SK-N-SH (cell line): ENCODE data around the gene ARID3A. TPM values are rescaled to one million over a fixed set of nuclear protein-coding genes. Genes with fewer than 3 reads are reported as not detected.

ENCODE experiments used
- CTCF ChIA-PET: fragments of 300-600, 350-600 bp; formaldehyde crosslinking; extraction: SDS; loops from one replicate; lab custom pipeline; 2021; lab: Yijun Ruan, JAX
- POLR2A ChIA-PET: fragments of 350-600 bp; sonication (Branson Sonifier 250); formaldehyde crosslinking; extraction: SDS; loops from one replicate; lab custom pipeline; 2020; ENCODE audit warnings: antibody characterized with exemption, inconsistent platforms; lab: Yijun Ruan, JAX
- DNase-seq: peaks from one replicate; pipeline ENCODE4 v3.0.0; 2012
- H2AFZ ChIP-seq: fragments of 200-600 bp; sonication (generic); 2 replicates; pipeline ENCODE4 v1.8.1; 2016; ENCODE audit warnings: antibody characterized with exemption, mild to moderate bottlenecking, low read depth
- H3F3A ChIP-seq: fragments of 200-600 bp; sonication (generic); replicated peaks from 2 replicates; pipeline ENCODE3; 2016; ENCODE audit warnings: antibody characterized with exemption, mild to moderate bottlenecking; ENCODE audit not compliant: insufficient read depth
- H3K27ac ChIP-seq, 2 experiments: fragments of 200-500 bp in 1 of 2; fragments of 200-600 bp in 1 of 2; sonication (Bioruptor generic) in 1 of 2; sonication (generic), shearing (Covaris generic) in 1 of 2; 2 replicates each; pipeline versions ENCODE4 v1.5.1 to v1.6.1; 2014 to 2016; ENCODE audit warnings: low read depth in 2 of 2, inconsistent platforms in 1 of 2, low read length in 1 of 2, mild to moderate bottlenecking in 1 of 2, mixed read lengths in 1 of 2
- H3K27me3 ChIP-seq: fragments of 200-600 bp; sonication (generic), shearing (Covaris generic); 2 replicates; pipeline ENCODE4 v1.6.1; 2016; ENCODE audit warnings: mixed run types; ENCODE audit not compliant: insufficient read depth
- H3K36me3 ChIP-seq, 2 experiments: fragments of 200-500 bp in 1 of 2; fragments of 200-600 bp in 1 of 2; sonication (Bioruptor generic) in 1 of 2; sonication (generic) in 1 of 2; replicated peaks in 1 of 2; 2 replicates each; pipeline versions ENCODE3 to v1.5.1; 2014 to 2016; ENCODE audit warnings: low read length in 1 of 2, mild to moderate bottlenecking in 1 of 2; ENCODE audit not compliant: insufficient read depth in 2 of 2, control insufficient read depth in 1 of 2
- H3K4me1 ChIP-seq, 2 experiments: fragments of 200-500 bp in 1 of 2; fragments of 200-600 bp in 1 of 2; sonication (Bioruptor generic) in 1 of 2; sonication (generic), shearing (Covaris generic) in 1 of 2; 2 replicates each; pipeline versions ENCODE4 v1.5.1 to v1.6.1; 2014 to 2016; ENCODE audit warnings: low read depth in 1 of 2, low read length in 1 of 2, mixed run types in 1 of 2; ENCODE audit not compliant: insufficient read depth in 2 of 2, control insufficient read depth in 1 of 2
- H3K4me2 ChIP-seq: fragments of 200-600 bp; sonication (generic), shearing (Covaris generic); 2 replicates; pipeline ENCODE4 v1.6.1; 2017; ENCODE audit warnings: mixed run types
- H3K4me3 ChIP-seq, 2 experiments: fragments of 200-500 bp in 1 of 2; fragments of 200-600 bp in 1 of 2; sonication (Bioruptor generic) in 1 of 2; sonication (generic), shearing (Covaris generic) in 1 of 2; 2 replicates each; pipeline versions ENCODE4 v1.5.1 to v1.8.1; 2014 to 2016; ENCODE audit warnings: low read depth in 2 of 2, inconsistent platforms in 1 of 2, low read length in 1 of 2, mild to moderate bottlenecking in 1 of 2, mixed read lengths in 1 of 2, moderate library complexity in 1 of 2
- H3K79me2 ChIP-seq: fragments of 200-600 bp; sonication (generic); 2 replicates; pipeline ENCODE4 v1.8.1; 2017; ENCODE audit warnings: mild to moderate bottlenecking; ENCODE audit not compliant: insufficient read depth
- H3K9ac ChIP-seq: fragments of 200-600 bp; sonication (generic); 2 replicates; pipeline ENCODE4 v1.6.1; 2017; ENCODE audit warnings: mixed run types
- H3K9me2 ChIP-seq: fragments of 200-600 bp; sonication (generic); 2 replicates; pipeline ENCODE4 v1.6.1; 2017; ENCODE audit warnings: mixed run types
- H3K9me3 ChIP-seq: fragments of 200-600 bp; sonication (generic); 2 replicates; pipeline ENCODE4 v1.6.1; 2017; ENCODE audit warnings: mixed run types, mild to moderate bottlenecking, moderate library complexity
- H4K20me1 ChIP-seq: fragments of 200-600 bp; sonication (generic); 2 replicates; pipeline ENCODE4 v1.6.1; 2017; ENCODE audit warnings: mild to moderate bottlenecking, mixed run types; ENCODE audit not compliant: insufficient read depth
- CHD2 ChIP-seq: fragments of 150-350 bp; IDR thresholded peaks from 2 replicates; pipeline ENCODE4 v1.6.1; 2018; ENCODE audit warnings: low read length; ENCODE audit not compliant: partially characterized antibody
- FOSL2 ChIP-seq: IDR thresholded peaks from 2 replicates; pipeline ENCODE4 v1.4.0; 2012; ENCODE audit warnings: low read depth, mild to moderate bottlenecking, moderate library complexity, borderline replicate concordance
- MXI1 ChIP-seq: IDR thresholded peaks from 2 replicates; pipeline ENCODE4 v1.6.1; 2012; ENCODE audit warnings: mild to moderate bottlenecking, low read depth, low read length, improper control_type of control experiment
- NFIC ChIP-seq: IDR thresholded peaks from 2 replicates; pipeline ENCODE4 v1.4.0; 2012; ENCODE audit warnings: borderline replicate concordance
- NRF1 ChIP-seq: IDR thresholded peaks from 2 replicates; pipeline ENCODE4 v1.6.1; 2012; ENCODE audit warnings: low read depth, mild to moderate bottlenecking, low read length
- RXRA ChIP-seq: IDR thresholded peaks from 2 replicates; pipeline ENCODE4 v1.4.0; 2012; ENCODE audit warnings: low read depth, mild to moderate bottlenecking, borderline replicate concordance
- SIN3A ChIP-seq: IDR thresholded peaks from 2 replicates; pipeline ENCODE4 v1.6.1; 2012; ENCODE audit warnings: low read depth, mild to moderate bottlenecking, low read length, moderate library complexity, borderline replicate concordance
- TAF1 ChIP-seq: IDR thresholded peaks from 2 replicates; pipeline ENCODE4 v1.6.1; 2012; ENCODE audit warnings: low read depth, mild to moderate bottlenecking, low read length, moderate library complexity, borderline replicate concordance
- TCF12 ChIP-seq: IDR thresholded peaks from 2 replicates; pipeline ENCODE4 v1.4.0; 2012
- TEAD4 ChIP-seq: IDR thresholded peaks from 2 replicates; pipeline ENCODE4 v1.4.0; 2012; ENCODE audit warnings: mild to moderate bottlenecking, borderline replicate concordance; ENCODE audit not compliant: insufficient read depth
- WGBS: methylation state at CpG from one replicate; pipeline ENCODE4 v1.1.6; 2017; ENCODE audit warnings: low lambda C conversion rate; 5-methylcytosine and 5-hydroxymethylcytosine counted together
- polyA plus RNA-seq, 3 experiments: library from polyadenylated mRNA; depleted of rRNA; stranded (reverse); fragments of >200 nt; gene quantifications; 2 replicates each; pipeline ENCODE4 v1.2.3, GENCODE V29; 2012
- TF ChIP-seq, protein P1 (sequence below): fragments of 150-350 bp; IDR thresholded peaks from 2 replicates; pipeline ENCODE4 v1.6.1; 2016; ENCODE audit warnings: mild to moderate bottlenecking, low read depth, low read length
- TF ChIP-seq, protein P2 (sequence below): IDR thresholded peaks from 2 replicates; pipeline ENCODE4 v1.4.0; 2012; ENCODE audit warnings: low read depth, borderline replicate concordance
- TF ChIP-seq, protein P3 (sequence below): fragments of 200-600 bp; sonication (generic); IDR thresholded peaks from 2 replicates; pipeline ENCODE4 v1.6.1; 2017; ENCODE audit warnings: antibody characterized with exemption, mild to moderate bottlenecking, moderate library complexity

Gene ARID3A
- polyA plus RNA-seq, 1 of the 3 experiments (the other 2 are of a cell fraction), result 8.6 TPM

- Histone ChIP-seq H3K27ac (no peak overlapping the region), H3K36me3 (peaks cover 0 to 4% of the 10 kb centered on the region in 2 experiments), H3K27me3 (no peaks in the 10 kb centered on the region), H3K4me2 (no peak overlapping the region), H3K4me1 (peaks cover 0 to 7% of the 10 kb centered on the region in 2 experiments; a peak in 1 of 4 replicates), H3K9ac (no peak overlapping the region), H2AFZ (no peak overlapping the region), H3K9me2 (no peaks in the 10 kb centered on the region), H4K20me1 (peaks cover 40% of the 10 kb centered on the region; the same call in 1 of the 2 replicates), H3K4me3 (no peak overlapping the region), H3F3A (no peaks in the 10 kb centered on the region), H3K9me3 (no peaks in the 10 kb centered on the region), H3K79me2 (peaks cover 5% of the 10 kb centered on the region; the same call in 1 of the 2 replicates)
- DNase-seq, result no peak
- TF ChIP-seq CHD2, result no peak
- TF ChIP-seq, protein P1, sequence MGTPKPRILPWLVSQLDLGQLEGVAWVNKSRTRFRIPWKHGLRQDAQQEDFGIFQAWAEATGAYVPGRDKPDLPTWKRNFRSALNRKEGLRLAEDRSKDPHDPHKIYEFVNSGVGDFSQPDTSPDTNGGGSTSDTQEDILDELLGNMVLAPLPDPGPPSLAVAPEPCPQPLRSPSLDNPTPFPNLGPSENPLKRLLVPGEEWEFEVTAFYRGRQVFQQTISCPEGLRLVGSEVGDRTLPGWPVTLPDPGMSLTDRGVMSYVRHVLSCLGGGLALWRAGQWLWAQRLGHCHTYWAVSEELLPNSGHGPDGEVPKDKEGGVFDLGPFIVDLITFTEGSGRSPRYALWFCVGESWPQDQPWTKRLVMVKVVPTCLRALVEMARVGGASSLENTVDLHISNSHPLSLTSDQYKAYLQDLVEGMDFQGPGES, result no peak
- TF ChIP-seq NFIC, result no peak
- TF ChIP-seq, protein P2, sequence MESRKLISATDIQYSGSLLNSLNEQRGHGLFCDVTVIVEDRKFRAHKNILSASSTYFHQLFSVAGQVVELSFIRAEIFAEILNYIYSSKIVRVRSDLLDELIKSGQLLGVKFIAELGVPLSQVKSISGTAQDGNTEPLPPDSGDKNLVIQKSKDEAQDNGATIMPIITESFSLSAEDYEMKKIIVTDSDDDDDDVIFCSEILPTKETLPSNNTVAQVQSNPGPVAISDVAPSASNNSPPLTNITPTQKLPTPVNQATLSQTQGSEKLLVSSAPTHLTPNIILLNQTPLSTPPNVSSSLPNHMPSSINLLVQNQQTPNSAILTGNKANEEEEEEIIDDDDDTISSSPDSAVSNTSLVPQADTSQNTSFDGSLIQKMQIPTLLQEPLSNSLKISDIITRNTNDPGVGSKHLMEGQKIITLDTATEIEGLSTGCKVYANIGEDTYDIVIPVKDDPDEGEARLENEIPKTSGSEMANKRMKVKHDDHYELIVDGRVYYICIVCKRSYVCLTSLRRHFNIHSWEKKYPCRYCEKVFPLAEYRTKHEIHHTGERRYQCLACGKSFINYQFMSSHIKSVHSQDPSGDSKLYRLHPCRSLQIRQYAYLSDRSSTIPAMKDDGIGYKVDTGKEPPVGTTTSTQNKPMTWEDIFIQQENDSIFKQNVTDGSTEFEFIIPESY, result no peak
- TF ChIP-seq TEAD4, result no peak
- TF ChIP-seq, protein P3, sequence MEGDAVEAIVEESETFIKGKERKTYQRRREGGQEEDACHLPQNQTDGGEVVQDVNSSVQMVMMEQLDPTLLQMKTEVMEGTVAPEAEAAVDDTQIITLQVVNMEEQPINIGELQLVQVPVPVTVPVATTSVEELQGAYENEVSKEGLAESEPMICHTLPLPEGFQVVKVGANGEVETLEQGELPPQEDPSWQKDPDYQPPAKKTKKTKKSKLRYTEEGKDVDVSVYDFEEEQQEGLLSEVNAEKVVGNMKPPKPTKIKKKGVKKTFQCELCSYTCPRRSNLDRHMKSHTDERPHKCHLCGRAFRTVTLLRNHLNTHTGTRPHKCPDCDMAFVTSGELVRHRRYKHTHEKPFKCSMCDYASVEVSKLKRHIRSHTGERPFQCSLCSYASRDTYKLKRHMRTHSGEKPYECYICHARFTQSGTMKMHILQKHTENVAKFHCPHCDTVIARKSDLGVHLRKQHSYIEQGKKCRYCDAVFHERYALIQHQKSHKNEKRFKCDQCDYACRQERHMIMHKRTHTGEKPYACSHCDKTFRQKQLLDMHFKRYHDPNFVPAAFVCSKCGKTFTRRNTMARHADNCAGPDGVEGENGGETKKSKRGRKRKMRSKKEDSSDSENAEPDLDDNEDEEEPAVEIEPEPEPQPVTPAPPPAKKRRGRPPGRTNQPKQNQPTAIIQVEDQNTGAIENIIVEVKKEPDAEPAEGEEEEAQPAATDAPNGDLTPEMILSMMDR, result no peak
- TF ChIP-seq RXRA, result no peak
- CTCF ChIA-PET, result interaction anchor here (1.0 kb wide), 1 partner anchor 33 kb away, joined by 3 read pairs; the partner anchor contains the start of gene WDR18
- POLR2A ChIA-PET, result no interaction called here
- 90% methylated on average over 15 of the region's 17 CpGs for WGBS
These were observed 24.7 kb downstream of the ARID3A start for GRCh38 chr19:950352-951066.

GRCh38 chr19:952049-952679 is 26.3 kb downstream of the ARID3A start:
- ChIA-PET POLR2A (interaction anchor here (0.7 kb wide), 1 partner anchor 375 kb away, joined by 3 read pairs; no protein-coding TSS in a partner anchor), CTCF (no interaction called here)
- no peak for DNase-seq
- no peaks in the 10 kb centered on the region for H3K27me3 ChIP-seq
- TF ChIP-seq SIN3A, result no peak
- no peak for TF ChIP-seq TAF1
- TF ChIP-seq NRF1, result no peak
- no peak for TF ChIP-seq CHD2
- TF ChIP-seq FOSL2, result no peak
- TF ChIP-seq MXI1, result no peak
- TF ChIP-seq TCF12, result no peak
- no peaks in the 10 kb centered on the region for H3F3A ChIP-seq
- H3K27ac ChIP-seq, result no peak overlapping the region; a peak in 1 of 4 replicates
- H3K9me3 ChIP-seq, result no peaks in the 10 kb centered on the region
- no peak overlapping the region for H2AFZ ChIP-seq
- peaks cover 0 to 4% of the 10 kb centered on the region in 2 experiments for H3K36me3 ChIP-seq
- no peak overlapping the region for H3K9ac ChIP-seq
- no peak overlapping the region for H3K4me2 ChIP-seq
- H3K4me3 ChIP-seq, result no peak overlapping the region
- H3K79me2 ChIP-seq, result peaks cover 2% of the 10 kb centered on the region; the same call in 1 of the 2 replicates
- H4K20me1 ChIP-seq, result peaks cover 36% of the 10 kb centered on the region; the same call in 1 of the 2 replicates
- no peaks in the 10 kb centered on the region for H3K9me2 ChIP-seq
- WGBS, result 89% methylated on average over 14 of the region's 14 CpGs
- peaks cover 5 to 19% of the 10 kb centered on the region in 2 experiments; a peak in 2 of 4 replicates for H3K4me1 ChIP-seq
